Stimulated activated CD4-positive, alpha-beta T cell treated with anti-CD3 and anti-CD28 coated beads, Interleukin-2, amount 100 ng/mL, for 24 hours (primary cell): ENCODE data around the gene ABHD12.

ENCODE experiments used
- DNase-seq, 2 donors: peaks; one replicate each; pipeline ENCODE4 v3.0.0-alpha.2; 2020

The ABHD12 gene

GRCh38 chr20:25288291-25289181 lies 102.1 kb downstream of the ABHD12 start:
- DNase-seq = no peak

GRCh38 chr20:25287631-25288290 lies 102.9 kb downstream of the ABHD12 start:
- DNase-seq = no peak

- DNase-seq = no peak
Measured at GRCh38 chr20:25286917-25287316, 103.7 kb downstream of the ABHD12 start.

GRCh38 chr20:25285856-25286798 lies 104.5 kb downstream of the ABHD12 start:
- DNase-seq = no peak

- no peak for DNase-seq
Measured at GRCh38 chr20:25285091-25285647, 105.5 kb downstream of the ABHD12 start.

- DNase-seq = no peak
Measured at GRCh38 chr20:25284131-25284601, 106.5 kb downstream of the ABHD12 start.

GRCh38 chr20:25283221-25283951 lies 107.2 kb downstream of the ABHD12 start:
- DNase-seq = no peak

- no peak for DNase-seq
Measured at GRCh38 chr20:25282796-25283195, 107.8 kb downstream of the ABHD12 start.

- no peak for DNase-seq
Measured at GRCh38 chr20:25282034-25282781, 108.4 kb downstream of the ABHD12 start.

- no peak for DNase-seq
Measured at GRCh38 chr20:25281541-25281991, 109.1 kb downstream of the ABHD12 start.

- no peak for DNase-seq
Measured at GRCh38 chr20:25280574-25281535, 109.8 kb downstream of the ABHD12 start.

GRCh38 chr20:25280051-25280573 lies 110.5 kb downstream of the ABHD12 start:
- DNase-seq = no peak

GRCh38 chr20:25279403-25279802 lies 111.2 kb downstream of the ABHD12 start:
- no peak for DNase-seq

GRCh38 chr20:25278636-25279361 lies 111.8 kb downstream of the ABHD12 start:
- DNase-seq = no peak

GRCh38 chr20:25277941-25278521 lies 112.6 kb downstream of the ABHD12 start:
- no peak for DNase-seq

- no peak for DNase-seq
Measured at GRCh38 chr20:25277051-25277801, 113.4 kb downstream of the ABHD12 start.

- no peak for DNase-seq
Measured at GRCh38 chr20:25276533-25277050, 114.0 kb downstream of the ABHD12 start.
